Suprapubic skin (tissue), 4 donors: ENCODE data around the gene CYP4F2.
"Not testable (repeated sequence)": the region's sequence is repeated elsewhere in the genome, so short reads cannot be mapped to it uniquely, and the experiment has no call there.

ENCODE experiments used
- POLR2A ChIP-seq, 2 donors: fragments of 450-650 bp; IDR thresholded peaks; one replicate each; pipeline ENCODE4 v1.6.1; 2017; ENCODE audit warnings: antibody characterized with exemption in 2 of 2, mild to moderate bottlenecking in 2 of 2, moderate library complexity in 2 of 2
- POLR2AphosphoS5 ChIP-seq, 3 donors: sonication (generic); formaldehyde crosslinking; IDR thresholded peaks; one replicate each; pipeline ENCODE4 v1.6.1; 2017; ENCODE audit warnings: antibody characterized with exemption in 3 of 3
- TF ChIP-seq, protein P1 (sequence below), 2 donors: fragments of 200-600 bp in 1 of 2; fragments of 450-650 bp in 1 of 2; sonication (generic) in 1 of 2; IDR thresholded peaks; one replicate each; pipeline ENCODE4 v1.5.1; 2016 to 2019; ENCODE audit warnings: antibody characterized with exemption in 2 of 2, mild to moderate bottlenecking in 1 of 2, moderate library complexity in 1 of 2

DNA sequence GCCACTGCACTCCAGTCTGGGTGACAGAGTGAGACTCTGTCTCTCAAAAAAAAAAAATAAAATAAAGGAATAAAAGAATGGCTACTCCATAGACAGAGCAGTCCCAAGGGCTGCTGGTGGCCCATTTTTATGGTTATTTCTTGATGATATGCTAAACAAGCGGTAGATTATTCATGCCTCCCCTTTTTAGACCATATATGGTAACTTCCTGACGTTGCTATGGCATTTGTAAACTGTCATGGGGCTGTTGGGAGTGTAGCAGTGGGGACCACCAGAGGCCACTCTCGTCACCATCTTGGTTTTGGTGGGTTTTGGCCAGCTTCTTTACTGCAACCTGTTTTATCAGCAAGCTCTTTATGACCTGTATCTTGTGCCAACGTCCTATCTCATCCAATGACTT, 58.0 kb downstream of the CYP4F2 start:
- TF ChIP-seq, protein P1, sequence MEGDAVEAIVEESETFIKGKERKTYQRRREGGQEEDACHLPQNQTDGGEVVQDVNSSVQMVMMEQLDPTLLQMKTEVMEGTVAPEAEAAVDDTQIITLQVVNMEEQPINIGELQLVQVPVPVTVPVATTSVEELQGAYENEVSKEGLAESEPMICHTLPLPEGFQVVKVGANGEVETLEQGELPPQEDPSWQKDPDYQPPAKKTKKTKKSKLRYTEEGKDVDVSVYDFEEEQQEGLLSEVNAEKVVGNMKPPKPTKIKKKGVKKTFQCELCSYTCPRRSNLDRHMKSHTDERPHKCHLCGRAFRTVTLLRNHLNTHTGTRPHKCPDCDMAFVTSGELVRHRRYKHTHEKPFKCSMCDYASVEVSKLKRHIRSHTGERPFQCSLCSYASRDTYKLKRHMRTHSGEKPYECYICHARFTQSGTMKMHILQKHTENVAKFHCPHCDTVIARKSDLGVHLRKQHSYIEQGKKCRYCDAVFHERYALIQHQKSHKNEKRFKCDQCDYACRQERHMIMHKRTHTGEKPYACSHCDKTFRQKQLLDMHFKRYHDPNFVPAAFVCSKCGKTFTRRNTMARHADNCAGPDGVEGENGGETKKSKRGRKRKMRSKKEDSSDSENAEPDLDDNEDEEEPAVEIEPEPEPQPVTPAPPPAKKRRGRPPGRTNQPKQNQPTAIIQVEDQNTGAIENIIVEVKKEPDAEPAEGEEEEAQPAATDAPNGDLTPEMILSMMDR (IDR thresholded peaks at IDR 0.05), result not testable (repeated sequence)
- TF ChIP-seq POLR2AphosphoS5, POLR2A (IDR thresholded peaks at IDR 0.05): not testable (repeated sequence)
